Endothelial cell of umbilical vein (primary cell): Measurements from ENCODE around the gene ESF1. TPM values are rescaled to one million over a fixed set of nuclear protein-coding genes. Genes with fewer than 3 reads are reported as not detected.

Experiments
- BruUV-seq: library from RNA; stranded (reverse); fragments of 400-500 nt; replicated peaks from 2 replicates; lab custom pipeline; 2021; lab: Mats Ljungman, UMichigan
- CTCF ChIA-PET: fragments of 300-600, 350-600 bp; sonication (Branson Sonifier 250); formaldehyde crosslinking; loops from one replicate; lab custom pipeline; 2021; ENCODE audit warnings: antibody characterized with exemption, inconsistent platforms; lab: Charles Lee
- POLR2A ChIA-PET: fragments of 300-600, 350-600 bp; sonication (Branson Sonifier 250); formaldehyde crosslinking; loops from one replicate; lab custom pipeline; 2021; ENCODE audit warnings: antibody characterized with exemption, inconsistent platforms; lab: Charles Lee
- DNase-seq: peaks from one replicate; pipeline ENCODE4 v3.0.0-alpha.2; 2011; ENCODE audit warnings: low read depth, low spot score
- FAIRE-seq: peaks from 2 replicates; lab custom pipeline; 2011; peaks lifted over from hg19 to GRCh38; lab: Jason Lieb, UNC
- H2AFZ ChIP-seq: 2 replicates; pipeline ENCODE4 v1.6.0; 2012; ENCODE audit warnings: low read depth, low read length, control low read depth, inconsistent platforms
- H3K27ac ChIP-seq: 2 replicates; pipeline ENCODE4 v1.5.1; 2011; ENCODE audit warnings: low read depth, mild to moderate bottlenecking, control low read depth, low read length, moderate library complexity; ENCODE audit not compliant: insufficient read depth
- H3K27me3 ChIP-seq, 2 experiments: 2 replicates each; pipeline versions ENCODE4 v1.6.0 to v1.6.1; 2011; ENCODE audit warnings: low read length in 2 of 2, mixed read lengths in 1 of 2; ENCODE audit not compliant: control insufficient read depth in 2 of 2, insufficient read depth in 2 of 2
- H3K36me3 ChIP-seq, 2 experiments: 2 replicates in 1 of 2; 3 replicates in 1 of 2; pipeline ENCODE4 v1.5.1; 2011; ENCODE audit warnings: low read length in 2 of 2, mild to moderate bottlenecking in 1 of 2, moderate library complexity in 1 of 2; ENCODE audit not compliant: control insufficient read depth in 2 of 2, insufficient read depth in 2 of 2; ENCODE audit errors: extremely low read depth in 1 of 2
- H3K4me1 ChIP-seq: 3 replicates; pipeline ENCODE4 v1.5.1; 2011; ENCODE audit warnings: mild to moderate bottlenecking, low read length; ENCODE audit not compliant: control insufficient read depth, insufficient read depth; ENCODE audit errors: extremely low read depth
- H3K4me2 ChIP-seq: 2 replicates; pipeline ENCODE4 v1.6.1; 2011; ENCODE audit warnings: low read length, control low read depth, mixed read lengths; ENCODE audit not compliant: insufficient read depth
- H3K4me3 ChIP-seq, 3 experiments: fragments of 200-600 bp in 1 of 3; sonication (generic), shearing (Covaris generic) in 1 of 3; replicated peaks in 1 of 3; 2 replicates each; pipeline ENCODE4 v1.5.1; 2011 to 2016; ENCODE audit warnings: control low read depth in 3 of 3, low read length in 3 of 3, mild to moderate bottlenecking in 2 of 3, inconsistent platforms in 1 of 3, low read depth in 1 of 3, moderate library complexity in 1 of 3; ENCODE audit not compliant: insufficient read depth in 1 of 3
- H3K79me2 ChIP-seq: 2 replicates; pipeline ENCODE4 v1.6.0; 2012; ENCODE audit warnings: low read length, inconsistent platforms; ENCODE audit not compliant: control insufficient read depth, insufficient read depth
- H3K9ac ChIP-seq: replicated peaks from 2 replicates; pipeline ENCODE3; 2011; ENCODE audit warnings: low read length, control low read depth; ENCODE audit not compliant: insufficient read depth; ENCODE audit errors: extremely low read depth
- H3K9me1 ChIP-seq: replicated peaks from 3 replicates; pipeline ENCODE4 v1.6.0; 2011; ENCODE audit warnings: mild to moderate bottlenecking, low read length; ENCODE audit not compliant: control insufficient read depth, insufficient read depth; ENCODE audit errors: extremely low read depth
- H3K9me3 ChIP-seq: replicated peaks from 2 replicates; pipeline ENCODE4 v1.5.1; 2012; ENCODE audit warnings: low read length, inconsistent platforms; ENCODE audit not compliant: control insufficient read depth, insufficient read depth
- H4K20me1 ChIP-seq: replicated peaks from 2 replicates; pipeline ENCODE3; 2011; ENCODE audit warnings: mild to moderate bottlenecking, low read length; ENCODE audit not compliant: control insufficient read depth, insufficient read depth; ENCODE audit errors: extremely low read depth
- EZH2 ChIP-seq: IDR thresholded peaks from 2 replicates; pipeline ENCODE4 v1.6.1; 2012; ENCODE audit warnings: borderline replicate concordance, low read depth, mild to moderate bottlenecking, moderate library complexity, low read length, inconsistent platforms; ENCODE audit not compliant: severe bottlenecking
- FOS ChIP-seq: IDR thresholded peaks from 2 replicates; pipeline ENCODE4 v1.6.1; 2011; ENCODE audit warnings: mild to moderate bottlenecking, low read length, moderate library complexity, borderline replicate concordance; ENCODE audit not compliant: insufficient read depth
- GATA2 ChIP-seq: IDR thresholded peaks from 2 replicates; pipeline ENCODE4 v1.7.0; 2011; ENCODE audit warnings: low read depth, mild to moderate bottlenecking, moderate library complexity, mixed read lengths, low read length; ENCODE audit not compliant: insufficient read length, insufficient read depth
- JUN ChIP-seq: IDR thresholded peaks from 2 replicates; pipeline ENCODE4 v1.6.1; 2011; ENCODE audit warnings: borderline replicate concordance, low read depth; ENCODE audit not compliant: insufficient read length, insufficient read depth
- MYC ChIP-seq: IDR thresholded peaks from one replicate; pipeline ENCODE4 v1.6.1; 2011; ENCODE audit warnings: mild to moderate bottlenecking, low read depth, low read length
- POLR2A ChIP-seq: IDR thresholded peaks from 2 replicates; pipeline ENCODE4 v1.6.1; 2012; ENCODE audit warnings: low read depth, mild to moderate bottlenecking, control low read depth, low read length
- POLR2AphosphoS5 ChIP-seq: IDR thresholded peaks from 2 replicates; pipeline ENCODE4 v1.6.1; 2012; ENCODE audit warnings: low read depth, mild to moderate bottlenecking, control low read depth, low read length, moderate library complexity; ENCODE audit not compliant: insufficient read depth
- dilution Hi-C: fragments of 300-500 bp; cut with MboI; formaldehyde crosslinking; loops from one replicate; pipeline ENCODE4 v1.15.0; 2019; ENCODE audit warnings: low sequenced_read_pairs; ENCODE audit not compliant: extremely low pct_ligation_motif_present
- intact Hi-C: fragments of 100-400 bp; cut with micrococcal nuclease; formaldehyde crosslinking; loops from one replicate; pipeline ENCODE4 v1.10.0; 2022
- polyA plus RNA-seq, 4 experiments: library from polyadenylated mRNA; depleted of rRNA in 3 of 4; stranded (reverse) in 3 of 4; unstranded in 1 of 4; fragments of >200 nt; gene quantifications; 2 replicates each; pipeline versions ENCODE4 v1.2.1 to v1.2.3, GENCODE V29; 2011 to 2012; ENCODE audit warnings: missing spikeins in 1 of 4
- total RNA-seq: library from RNA; stranded (reverse); gene quantifications from 2 replicates; pipeline ENCODE4 v1.2.3, GENCODE V29; 2021
- TF ChIP-seq, protein P1 (sequence below), 2 donors: IDR thresholded peaks; 1 replicate in 1 of 2; 2 replicates in 1 of 2; pipeline ENCODE4 v1.5.1; 2011; ENCODE audit warnings: low read length in 2 of 2, mild to moderate bottlenecking in 2 of 2, moderate library complexity in 2 of 2, control low read depth in 1 of 2, inconsistent platforms in 1 of 2, low read depth in 1 of 2; ENCODE audit not compliant: insufficient read depth in 1 of 2; ENCODE audit errors: extremely low read depth in 1 of 2
- TF ChIP-seq, protein P2 (sequence below): IDR thresholded peaks from 2 replicates; pipeline ENCODE4 v1.6.1; 2011; ENCODE audit not compliant: insufficient read depth, insufficient read length

The ESF1 gene
- total and polyA plus RNA-seq, 2 donors (not counting 3 experiments of a cell fraction or from before 2014, with no cell fraction given): 0.72 to 15.5 TPM

DNA sequence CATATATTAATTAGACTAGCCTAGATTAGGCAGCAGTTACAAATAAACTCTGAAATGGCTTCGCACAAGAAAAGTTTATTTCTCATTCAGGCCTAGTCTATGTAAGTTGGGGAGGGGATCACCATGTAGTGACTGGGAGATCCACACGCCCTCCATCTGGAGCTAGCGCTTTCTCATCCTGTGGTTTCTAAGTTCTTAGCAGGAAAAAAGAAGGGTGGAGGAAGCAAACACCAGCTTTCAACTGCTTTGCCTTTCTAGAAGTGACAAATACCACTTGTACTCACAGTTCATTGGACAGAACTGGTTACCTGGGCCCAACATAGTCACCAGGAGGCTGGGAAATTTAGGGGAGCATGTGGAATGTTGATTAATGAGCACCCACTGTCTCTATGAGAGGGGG lies 46.8 kb upstream of the ESF1 start:
- no TSS peak for BruUV-seq
- Histone ChIP-seq H3K27ac (no peak overlapping the region), H4K20me1 (no peaks in the 10 kb centered on the region), H3K4me2 (no peak overlapping the region), H3K9me1 (no peaks in the 10 kb centered on the region), H2AFZ (no peak overlapping the region), H3K4me3 (no peak overlapping the region), H3K4me1 (no peaks in the 10 kb centered on the region), H3K9ac (no peak overlapping the region), H3K9me3 (no peaks in the 10 kb centered on the region), H3K27me3 (peaks cover 0 to 2% of the 10 kb centered on the region in 2 experiments), H3K36me3 (no peaks in the 10 kb centered on the region), H3K79me2 (no peaks in the 10 kb centered on the region)
- intact Hi-C loops (no loop called here), dilution Hi-C loops (no loop called here)
- ChIA-PET POLR2A (no interaction called here), CTCF (no interaction called here)
- FAIRE-seq (no peak), DNase-seq (no peak)
- no peak for TF ChIP-seq POLR2AphosphoS5
- TF ChIP-seq, protein P1, sequence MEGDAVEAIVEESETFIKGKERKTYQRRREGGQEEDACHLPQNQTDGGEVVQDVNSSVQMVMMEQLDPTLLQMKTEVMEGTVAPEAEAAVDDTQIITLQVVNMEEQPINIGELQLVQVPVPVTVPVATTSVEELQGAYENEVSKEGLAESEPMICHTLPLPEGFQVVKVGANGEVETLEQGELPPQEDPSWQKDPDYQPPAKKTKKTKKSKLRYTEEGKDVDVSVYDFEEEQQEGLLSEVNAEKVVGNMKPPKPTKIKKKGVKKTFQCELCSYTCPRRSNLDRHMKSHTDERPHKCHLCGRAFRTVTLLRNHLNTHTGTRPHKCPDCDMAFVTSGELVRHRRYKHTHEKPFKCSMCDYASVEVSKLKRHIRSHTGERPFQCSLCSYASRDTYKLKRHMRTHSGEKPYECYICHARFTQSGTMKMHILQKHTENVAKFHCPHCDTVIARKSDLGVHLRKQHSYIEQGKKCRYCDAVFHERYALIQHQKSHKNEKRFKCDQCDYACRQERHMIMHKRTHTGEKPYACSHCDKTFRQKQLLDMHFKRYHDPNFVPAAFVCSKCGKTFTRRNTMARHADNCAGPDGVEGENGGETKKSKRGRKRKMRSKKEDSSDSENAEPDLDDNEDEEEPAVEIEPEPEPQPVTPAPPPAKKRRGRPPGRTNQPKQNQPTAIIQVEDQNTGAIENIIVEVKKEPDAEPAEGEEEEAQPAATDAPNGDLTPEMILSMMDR (IDR thresholded peaks at IDR 0.05; ENCODE audit: extremely low read depth in 1 of 2, insufficient read depth in 1 of 2, low read depth in 1 of 2, low read length in 2 of 2): no peak
- no peak for TF ChIP-seq EZH2
- TF ChIP-seq, protein P2, sequence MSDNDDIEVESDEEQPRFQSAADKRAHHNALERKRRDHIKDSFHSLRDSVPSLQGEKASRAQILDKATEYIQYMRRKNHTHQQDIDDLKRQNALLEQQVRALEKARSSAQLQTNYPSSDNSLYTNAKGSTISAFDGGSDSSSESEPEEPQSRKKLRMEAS: no peak
- TF ChIP-seq POLR2A: no peak
- no peak for TF ChIP-seq MYC
- no peak for TF ChIP-seq JUN
- TF ChIP-seq FOS: no peak
- no peak for TF ChIP-seq GATA2
